Fibroblast of mammary gland (primary cell): ENCODE results near the gene AK9.

Experiments
- DNase-seq: peaks from one replicate; pipeline ENCODE4 v3.0.0-alpha.2; 2010; ENCODE audit warnings: low read depth
- H3K4me3 ChIP-seq: 2 replicates; pipeline ENCODE4 v1.5.1; 2011; ENCODE audit warnings: low read depth, mild to moderate bottlenecking, low read length, moderate library complexity; ENCODE audit not compliant: control insufficient read depth
- CTCF ChIP-seq: conservative IDR thresholded peaks from 2 replicates; pipeline ENCODE4 v1.5.1; 2011; ENCODE audit warnings: low read depth, low read length, inconsistent platforms; ENCODE audit not compliant: control insufficient read depth, insufficient read depth

Gene AK9

DNA sequence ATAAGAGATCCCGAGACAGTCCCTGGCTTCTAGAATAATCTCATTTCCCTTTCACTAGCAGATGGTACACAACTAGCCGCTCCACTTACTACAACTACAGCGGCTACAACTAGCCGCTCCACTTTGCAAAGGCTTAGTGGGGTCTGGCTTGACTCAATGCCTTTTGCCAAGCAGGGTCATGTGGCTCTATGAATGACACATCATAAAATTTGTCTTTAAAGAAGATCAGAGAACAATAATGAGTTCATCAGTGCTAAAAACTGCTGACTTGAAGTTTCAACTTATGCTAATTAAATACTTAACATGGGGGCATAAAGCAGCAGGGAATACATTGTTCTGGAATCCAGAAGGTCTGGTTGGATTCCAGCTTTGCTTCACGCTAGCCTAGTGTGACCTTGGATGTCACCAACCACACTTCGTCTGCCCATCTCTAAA lies 233.4 kb downstream of the AK9 start:
- DNase-seq = no peak
- no peak for TF ChIP-seq CTCF
- H3K4me3 ChIP-seq = no peak overlapping the region

DNA sequence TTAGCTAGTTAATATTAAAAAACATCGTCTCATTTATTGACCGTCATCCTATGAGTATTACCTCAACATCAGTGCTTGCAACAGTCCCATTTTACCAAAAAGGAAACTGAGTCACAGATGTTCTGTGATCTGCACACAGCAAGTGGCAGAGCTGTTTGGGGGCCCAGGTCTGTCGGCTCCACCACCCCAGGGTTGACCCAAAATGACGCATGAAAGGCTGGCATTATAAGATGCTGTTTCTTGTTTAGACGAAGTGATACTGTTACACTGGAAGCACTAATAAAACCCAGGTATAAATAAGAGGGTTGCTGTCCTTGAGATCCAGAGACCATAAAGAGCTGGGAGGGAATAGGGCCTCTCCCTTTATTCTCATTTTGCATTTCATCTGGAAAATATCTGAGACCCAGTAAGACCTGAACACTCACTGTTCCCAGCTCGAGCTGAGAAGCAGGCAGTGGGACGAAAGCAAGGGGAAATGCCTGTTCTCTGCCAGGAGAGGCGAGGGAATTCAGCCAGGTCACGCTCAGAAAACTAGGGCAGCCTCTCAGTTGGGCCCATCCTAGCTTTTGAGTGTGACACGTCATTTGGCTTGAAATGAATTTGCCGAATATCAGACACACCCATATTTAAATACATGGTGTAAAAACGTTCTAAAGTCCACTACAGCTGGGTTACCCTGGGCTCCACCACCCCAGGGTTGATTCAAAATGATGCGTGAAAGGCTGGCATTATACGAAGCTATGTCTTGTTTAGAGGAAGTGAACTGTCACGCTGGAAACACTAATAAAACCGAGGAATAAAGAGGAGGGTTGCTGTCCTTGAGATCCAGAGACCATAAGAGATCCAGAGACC lies 234.1 kb downstream of the AK9 start:
- no peak for TF ChIP-seq CTCF
- peak; percentile 80 for DNase-seq
- H3K4me3 ChIP-seq = peak overlapping the region; percentile 90

- no peak for TF ChIP-seq CTCF
- peak overlapping the region; percentile 90 for H3K4me3 ChIP-seq
- no peak for DNase-seq
Observed at GRCh38 chr6:109456111-109456583, 234.9 kb downstream of the AK9 start.

- peak; percentile 19 for TF ChIP-seq CTCF
- DNase-seq = no peak
- H3K4me3 ChIP-seq = peak within 1 kb of the TSS; percentile 90
Observed at GRCh38 chr6:109455437-109456110, 235.4 kb downstream of the AK9 start, which contains the start of gene MICAL1. Gene MICAL1 (minus strand): TSS chr6:109455772. CDS start chr6:109454196, 1,576 bp downstream.

- no peak for TF ChIP-seq CTCF
- H3K4me3 ChIP-seq = peak overlapping the region; percentile 90
- DNase-seq = no peak
Observed at GRCh38 chr6:109454496-109455436, 236.2 kb downstream of the AK9 start.
